HG03196 (cell line): ENCODE results near the gene AIF1L.

Source experiments
- ATAC-seq: cut with Tn5 transposase; IDR thresholded peaks from one replicate; pipeline ENCODE4 v1.9.1; 2021; ENCODE audit not compliant: unreplicated experiment

AIF1L gene

GRCh38 chr9:131161585-131161984, 65.3 kb downstream of the AIF1L start:
- ATAC-seq = no peak

GRCh38 chr9:131162886-131163285, 66.6 kb downstream of the AIF1L start:
- no peak for ATAC-seq

- no peak for ATAC-seq
Measured at GRCh38 chr9:131165523-131165922, 69.2 kb downstream of the AIF1L start.

DNA sequence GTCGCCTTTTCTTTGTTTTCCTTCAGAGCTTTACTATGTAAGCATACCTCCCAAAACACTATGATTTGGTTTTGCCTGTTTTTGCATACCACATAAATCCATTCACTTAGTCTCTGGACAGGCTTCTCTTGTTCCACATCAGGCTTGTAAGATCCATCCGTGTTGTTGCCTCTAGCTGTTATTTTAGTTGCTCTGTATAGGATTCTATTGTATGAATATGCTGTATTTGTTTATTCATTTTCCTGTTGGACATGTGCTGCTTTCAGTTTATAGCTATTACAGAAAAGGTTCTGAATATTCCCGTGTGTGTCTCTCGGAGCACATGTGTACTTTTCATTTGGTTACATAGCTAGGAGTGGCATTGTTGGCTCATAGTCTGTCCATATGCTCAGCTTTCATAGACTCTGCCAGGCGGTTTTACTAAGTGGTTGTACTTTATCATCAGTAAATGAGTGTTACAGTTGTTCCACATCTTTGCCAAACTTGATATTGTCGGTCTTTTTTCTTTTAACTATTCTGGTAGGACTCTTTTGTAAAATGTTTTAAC, 70.9 kb downstream of the AIF1L start:
- ATAC-seq = no peak

DNA sequence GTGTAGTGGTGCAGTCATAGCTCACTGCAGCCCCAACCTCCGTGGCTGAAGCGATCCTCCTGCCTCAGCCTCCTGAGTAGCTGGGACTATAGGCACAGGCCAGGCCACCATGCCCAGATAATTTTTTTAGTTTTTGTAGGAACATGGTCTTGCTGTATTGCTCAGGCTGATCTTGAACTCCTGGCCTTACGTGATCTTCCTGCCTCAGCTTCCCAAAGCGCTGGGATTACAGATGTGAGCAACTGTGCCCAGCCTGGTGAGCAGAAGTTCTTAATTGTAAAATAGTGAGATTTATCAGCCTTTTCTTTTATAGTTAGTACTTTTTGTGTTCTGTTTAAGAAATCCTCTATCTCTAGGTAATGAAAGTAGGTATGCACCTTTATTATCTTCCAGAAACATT, 71.6 kb downstream of the AIF1L start:
- no peak for ATAC-seq

GRCh38 chr9:131169563-131170240, 73.4 kb downstream of the AIF1L start:
- ATAC-seq = no peak
